Left renal cortex interstitium (tissue), 4 donors: ENCODE measurements around the gene GSTM3. TPM values are rescaled to one million over a fixed set of nuclear protein-coding genes. Genes with fewer than 3 reads are reported as not detected.
"Not testable (repeated sequence)": the region's sequence is repeated elsewhere in the genome, so short reads cannot be mapped to it uniquely, and the experiment has no call there.

Experiments used
- DNase-seq, 4 donors: peaks; one replicate each; pipeline ENCODE4 v3.0.0-alpha.2; 2013; ENCODE audit warnings: low read depth in 4 of 4, low spot score in 2 of 4, missing footprints in 1 of 4
- polyA plus RNA-seq, 4 donors: library from polyadenylated mRNA; unstranded; fragments of 120-200 nt; gene quantifications; one replicate each; pipeline ENCODE4 v1.2.1, GENCODE V29; 2013; ENCODE audit not compliant: insufficient read length in 4 of 4

GSTM3 gene
- polyA plus RNA-seq, 4 donors, result 201 to 268 (median 237) TPM

DNA sequence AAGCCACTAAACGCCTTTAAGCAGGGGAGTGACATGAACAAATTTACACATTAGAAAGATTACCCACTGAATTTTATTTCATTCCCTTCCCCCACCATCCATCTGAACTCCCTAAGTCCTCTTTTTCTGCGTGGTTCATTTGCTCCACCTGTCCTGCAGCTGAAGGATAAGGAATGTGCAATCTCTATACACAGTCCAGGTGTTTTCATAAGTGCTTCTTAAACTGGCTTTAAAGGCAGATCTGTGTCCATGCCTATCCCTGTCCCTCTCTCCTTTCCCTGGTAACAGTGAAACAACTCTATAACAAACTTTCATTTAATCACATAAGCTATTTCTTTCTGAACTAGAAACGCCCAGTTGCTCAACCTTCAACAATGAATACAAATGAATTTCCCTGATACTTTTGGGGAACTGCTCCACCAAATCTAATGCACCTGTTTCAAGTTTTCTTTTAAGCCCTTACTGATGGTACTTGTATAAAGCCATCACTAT is 8.4 kb downstream of the GSTM3 start:
- no peak for DNase-seq

DNA sequence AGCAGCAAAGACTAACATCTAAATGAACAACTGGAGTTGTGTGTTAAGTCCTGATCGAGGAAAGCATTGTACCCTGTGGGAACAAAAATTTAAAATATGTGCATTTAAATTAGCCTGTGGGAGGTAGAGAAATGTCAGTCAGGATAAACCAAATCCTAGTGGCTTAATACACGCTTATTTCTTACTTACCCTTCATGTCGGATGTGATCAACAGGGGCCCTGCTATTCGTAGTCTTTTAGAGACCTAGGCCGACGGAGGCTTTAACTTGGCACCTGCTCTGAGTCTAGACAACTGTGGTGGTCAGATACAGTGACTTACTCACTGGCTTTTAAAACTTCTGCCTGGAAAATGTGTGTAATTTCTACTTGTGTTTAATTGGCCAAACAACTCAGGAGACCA is 10.2 kb downstream of the GSTM3 start:
- DNase-seq, result no peak

DNA sequence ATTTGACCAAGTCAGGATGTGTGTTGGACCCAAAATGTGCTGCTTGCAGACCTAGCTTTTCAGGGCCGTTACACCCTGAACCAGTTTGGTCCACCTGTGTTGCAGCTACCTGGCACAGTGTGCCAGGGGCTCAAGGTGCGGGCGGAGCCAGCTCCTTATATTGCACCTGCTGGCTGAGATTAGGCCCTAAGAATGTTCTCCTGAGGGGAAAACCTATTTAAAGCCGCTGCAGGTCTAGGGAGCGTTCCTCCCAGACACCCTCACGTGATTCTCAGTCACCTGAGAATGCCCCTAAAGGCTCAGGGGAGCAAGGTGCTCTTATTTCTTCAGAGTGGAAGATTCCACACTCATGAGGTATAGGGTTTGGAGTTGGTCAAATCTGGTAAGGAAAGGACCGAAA is 12.0 kb downstream of the GSTM3 start:
- no peak for DNase-seq

DNA sequence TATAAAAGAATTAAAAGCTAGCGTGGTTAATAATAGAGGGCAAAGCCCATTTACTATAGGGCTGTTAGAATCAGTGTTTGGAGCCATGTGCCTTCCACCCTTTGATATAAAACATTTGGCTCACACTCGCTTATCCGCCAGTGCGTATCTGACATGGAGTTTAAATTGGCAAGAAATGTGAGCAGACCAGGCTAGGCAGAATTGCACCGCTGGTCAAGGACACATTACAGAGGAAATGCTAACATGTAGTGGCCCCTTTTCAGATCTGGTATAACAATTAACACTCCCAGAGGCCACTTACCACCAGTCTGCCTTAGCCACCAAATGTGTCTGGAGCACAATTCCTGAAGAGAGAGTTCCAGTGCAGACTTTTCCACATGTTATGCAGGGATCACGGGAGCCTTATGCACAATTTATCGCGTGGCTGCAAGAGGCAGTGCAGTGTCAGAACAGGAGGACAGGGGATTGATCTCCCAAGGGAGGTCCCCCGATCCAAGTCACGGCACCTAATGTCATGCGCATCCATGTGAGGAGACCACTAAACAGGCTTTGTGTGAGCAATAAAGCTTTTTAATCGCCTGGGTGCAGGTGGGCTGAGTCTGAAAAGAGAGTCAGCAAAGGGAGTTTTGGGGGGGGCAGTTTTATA is 14.0 kb downstream of the GSTM3 start:
- DNase-seq, result no peak

DNA sequence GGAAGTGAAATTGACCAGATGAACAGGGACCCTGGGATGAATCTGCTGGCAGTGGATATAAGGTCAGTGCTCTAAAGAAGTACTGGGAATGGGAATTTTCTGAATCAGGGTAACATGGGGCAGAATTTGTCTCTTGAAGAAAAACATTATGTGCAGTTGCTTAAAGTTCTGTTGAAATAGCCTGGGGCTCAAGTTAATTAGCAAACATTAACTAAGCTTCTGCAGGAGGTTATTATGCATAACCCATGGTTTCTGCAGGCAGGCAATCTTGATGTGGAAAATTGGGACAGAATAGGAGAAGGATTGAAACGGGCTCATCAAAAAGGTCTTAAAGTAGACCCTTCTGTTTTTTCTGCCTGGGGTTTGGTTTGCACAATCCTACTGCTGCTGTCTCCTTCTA is 14.8 kb downstream of the GSTM3 start:
- DNase-seq, result no peak

DNA sequence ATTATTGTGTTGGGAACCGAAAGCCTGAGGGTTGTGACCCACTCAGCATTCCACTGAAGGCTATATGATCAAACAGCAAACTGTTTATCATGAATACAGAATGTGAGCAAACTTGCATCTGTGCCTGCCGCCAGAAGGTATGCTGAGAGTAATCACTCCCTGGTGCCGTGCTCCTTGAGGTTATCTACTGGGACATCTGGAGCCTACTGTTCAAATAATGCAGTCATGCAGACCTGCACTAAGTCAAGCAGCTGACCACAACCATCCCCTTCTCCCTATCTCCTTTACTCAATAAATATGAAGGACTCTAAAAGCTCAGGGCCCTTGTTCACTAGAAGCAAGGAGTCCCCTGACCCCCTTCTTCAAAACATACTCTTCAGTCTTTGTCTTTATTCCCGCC is 15.3 kb downstream of the GSTM3 start:
- DNase-seq, result no peak

DNA sequence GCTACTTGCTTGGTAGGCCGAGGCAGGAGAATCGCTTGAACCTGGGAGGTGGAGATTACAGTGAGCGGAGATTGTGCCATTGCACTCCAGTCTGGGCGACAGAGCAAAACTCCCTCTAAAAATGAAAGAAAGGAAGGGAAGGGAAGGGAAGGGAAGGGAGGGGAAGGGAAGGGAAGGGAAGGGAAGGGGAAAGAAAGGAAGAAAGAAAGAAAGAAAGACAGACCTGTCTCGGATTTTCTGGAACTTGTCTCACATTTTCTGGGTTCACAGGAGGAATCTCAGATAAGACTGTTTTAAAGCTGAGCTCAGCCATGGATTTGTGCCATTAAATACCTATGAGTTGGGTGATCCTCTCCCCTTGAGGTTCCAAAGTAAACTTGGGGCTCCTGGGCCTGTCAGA is 15.9 kb downstream of the GSTM3 start:
- DNase-seq, result no peak

DNA sequence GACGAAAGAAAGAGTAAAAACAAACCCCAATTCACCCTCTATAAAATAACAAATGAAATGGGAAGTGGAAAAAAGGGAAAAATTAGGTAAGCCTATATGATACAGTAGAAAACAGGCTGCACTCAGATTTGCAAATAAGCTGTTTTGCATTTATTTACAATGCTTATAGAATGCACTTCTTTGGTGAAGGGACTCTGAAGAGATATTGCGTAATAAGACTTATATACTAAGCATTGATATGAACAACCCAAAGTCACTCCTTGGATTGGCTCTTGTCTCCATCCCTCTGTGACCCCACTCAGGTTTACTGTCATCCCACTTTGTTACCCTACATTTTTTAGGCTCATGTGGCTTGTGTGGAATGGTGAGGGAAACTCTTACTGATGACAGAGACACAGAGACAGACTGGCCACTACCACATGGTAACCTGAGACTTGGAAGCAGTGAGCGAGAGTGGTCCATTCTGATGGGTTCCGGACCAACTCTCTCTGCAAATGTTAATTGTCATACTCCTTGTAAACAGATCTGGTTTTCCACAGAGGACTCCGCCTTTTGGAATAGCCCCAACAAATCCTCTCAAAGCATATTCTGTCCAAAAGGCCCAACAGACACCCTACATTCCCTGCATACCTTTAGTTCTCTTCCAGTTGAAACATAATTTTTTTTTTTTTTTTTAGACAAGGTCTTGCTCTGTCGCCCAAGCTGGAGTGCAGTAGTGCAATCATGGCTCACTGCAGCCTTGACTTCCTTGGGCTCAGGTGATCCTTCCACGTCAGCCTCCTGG is 17.7 kb downstream of the GSTM3 start:
- DNase-seq, result no peak

DNA sequence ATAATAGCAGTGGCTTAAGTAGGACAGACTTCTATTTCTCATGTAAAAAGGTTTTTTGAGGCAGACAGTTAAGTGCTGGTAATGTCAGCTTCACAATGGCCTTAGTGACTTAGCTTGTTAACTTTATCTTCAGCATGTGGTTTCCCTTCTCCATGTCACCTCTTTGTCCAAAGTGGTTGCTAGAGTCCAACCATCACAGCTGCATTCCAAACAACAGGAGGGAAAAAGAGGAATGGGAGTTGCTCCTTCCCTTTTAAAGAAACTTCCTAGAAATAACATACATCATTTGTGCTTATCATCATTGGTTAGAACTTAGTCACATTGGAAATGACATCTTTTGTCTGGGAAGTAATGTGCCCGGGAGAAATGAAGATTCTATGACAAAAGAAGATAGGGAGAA is 18.9 kb downstream of the GSTM3 start:
- DNase-seq, result no peak

DNA sequence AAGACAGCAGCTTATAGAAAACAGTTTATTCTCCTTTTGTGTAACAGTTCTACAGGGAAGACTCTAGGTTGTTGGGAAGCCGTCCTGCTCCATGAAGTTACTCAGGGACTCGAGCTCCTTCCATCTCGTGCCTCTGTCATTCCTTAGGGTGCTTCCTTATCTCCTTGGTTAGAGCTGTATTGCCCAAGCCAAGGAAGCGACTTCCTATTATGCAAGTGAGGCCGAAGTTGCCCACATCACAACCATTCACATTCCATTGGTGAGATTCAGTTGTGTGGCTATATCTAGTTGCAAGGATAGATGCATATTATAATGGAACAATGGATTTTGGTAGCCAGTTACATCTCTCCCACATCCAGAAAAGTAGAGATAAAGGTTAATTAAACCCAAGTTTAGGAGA is 19.8 kb downstream of the GSTM3 start:
- no peak for DNase-seq

DNA sequence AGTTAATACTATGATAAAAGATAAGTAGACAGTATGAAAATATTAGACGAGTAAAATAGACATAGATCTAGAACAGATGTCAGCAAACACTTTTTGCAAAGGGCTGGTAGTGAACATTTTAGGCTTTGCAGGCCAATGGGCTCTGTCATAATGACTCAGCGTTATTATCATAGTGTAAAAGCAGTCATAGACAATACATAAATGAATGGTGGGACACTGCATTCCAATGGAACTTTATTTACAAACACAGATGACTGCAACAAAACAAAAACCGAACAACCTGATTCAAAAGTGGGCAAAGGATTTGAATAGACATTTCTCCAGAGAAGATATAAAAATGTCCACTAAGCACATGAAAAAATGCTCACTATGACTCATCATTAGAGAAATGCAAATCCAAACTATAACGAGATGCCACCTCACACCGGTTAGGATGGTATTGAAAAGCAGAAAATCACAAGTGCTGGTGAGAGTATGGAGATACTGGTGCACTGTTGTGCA is 21.5 kb downstream of the GSTM3 start:
- no peak for DNase-seq

DNA sequence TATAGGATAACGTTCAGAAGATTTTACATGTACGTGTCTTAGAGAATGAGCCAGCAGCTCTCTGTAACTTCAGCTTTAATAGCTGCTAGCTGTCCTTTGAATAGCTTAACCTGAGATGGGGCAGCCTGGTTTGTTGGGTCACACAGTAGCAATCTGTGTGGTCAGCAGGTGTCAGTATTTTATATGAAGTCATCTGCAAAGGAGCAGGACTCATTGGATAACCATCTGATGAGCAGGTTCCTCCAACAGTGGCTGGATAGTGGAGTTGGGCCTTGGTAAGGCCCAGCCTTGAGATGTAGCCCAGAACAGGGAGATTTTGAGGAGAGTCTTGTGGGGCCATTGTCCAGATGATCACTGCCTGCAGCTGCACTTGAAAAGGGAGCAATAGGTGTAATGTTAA is 22.3 kb downstream of the GSTM3 start:
- no peak for DNase-seq

DNA sequence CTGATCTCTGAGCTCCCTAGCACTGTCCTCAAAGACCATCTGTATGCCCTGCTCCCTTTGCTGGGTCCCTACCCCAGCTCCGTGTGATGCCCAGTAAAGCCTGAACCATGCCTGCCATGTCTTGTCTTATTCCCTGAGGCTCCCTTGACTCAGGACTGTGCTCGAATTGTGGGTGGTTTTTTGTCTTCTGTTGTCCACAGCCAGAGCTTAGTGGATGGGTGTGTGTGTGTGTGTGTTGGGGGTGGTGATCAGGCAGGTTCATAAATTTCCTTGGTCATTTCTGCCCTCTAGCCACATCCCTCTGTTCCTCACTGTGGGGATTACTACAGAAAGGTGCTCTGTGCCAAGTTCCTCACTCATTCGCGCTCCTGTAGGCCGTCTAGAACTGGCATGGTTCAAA is 23.1 kb downstream of the GSTM3 start:
- DNase-seq, result no peak

DNA sequence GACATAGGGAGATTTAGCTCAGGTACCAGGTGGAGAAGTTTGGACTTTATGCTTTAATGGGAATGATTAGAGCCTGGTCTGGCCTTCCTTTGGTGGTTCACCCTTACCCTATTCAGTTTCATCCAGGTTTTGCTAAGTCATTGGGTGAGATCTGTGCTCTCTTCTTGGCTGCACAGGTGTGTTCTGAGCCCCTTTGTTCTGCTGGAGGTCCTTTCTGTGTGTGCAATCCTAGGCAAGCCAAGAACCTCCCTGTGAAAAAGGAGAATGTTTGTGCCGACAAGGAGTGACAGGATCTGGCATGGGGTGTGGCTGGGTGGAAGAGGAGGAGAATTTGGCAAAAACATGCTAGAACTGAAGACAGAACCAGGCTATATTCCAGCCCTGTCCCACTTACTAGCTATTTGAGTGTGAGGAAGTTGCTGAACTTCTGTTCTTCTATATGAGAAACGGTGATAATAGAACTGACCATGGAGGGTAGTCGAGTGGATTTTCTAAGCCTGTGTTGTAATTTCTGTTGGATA is 24.2 kb downstream of the GSTM3 start:
- no peak for DNase-seq

DNA sequence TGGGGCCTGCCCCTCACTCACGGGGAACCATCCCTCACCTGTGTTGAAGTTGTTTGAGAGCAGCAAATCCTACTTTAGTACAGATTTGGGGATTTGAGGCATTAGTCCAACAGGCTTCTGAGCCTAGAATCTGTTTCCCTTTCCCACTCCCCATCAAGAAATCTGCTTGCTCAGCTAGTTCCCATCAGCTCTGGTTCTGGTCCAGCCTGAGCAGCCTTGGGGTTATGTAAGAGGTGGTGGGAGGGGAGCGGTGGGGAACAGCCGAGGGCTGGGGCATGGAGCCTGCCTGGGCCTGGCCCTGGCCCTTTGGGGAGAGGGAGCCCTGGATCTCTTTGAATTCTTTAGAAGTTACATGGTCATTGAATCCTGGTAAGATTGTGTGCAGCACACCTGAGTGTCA is 24.7 kb downstream of the GSTM3 start:
- no peak for DNase-seq

DNA sequence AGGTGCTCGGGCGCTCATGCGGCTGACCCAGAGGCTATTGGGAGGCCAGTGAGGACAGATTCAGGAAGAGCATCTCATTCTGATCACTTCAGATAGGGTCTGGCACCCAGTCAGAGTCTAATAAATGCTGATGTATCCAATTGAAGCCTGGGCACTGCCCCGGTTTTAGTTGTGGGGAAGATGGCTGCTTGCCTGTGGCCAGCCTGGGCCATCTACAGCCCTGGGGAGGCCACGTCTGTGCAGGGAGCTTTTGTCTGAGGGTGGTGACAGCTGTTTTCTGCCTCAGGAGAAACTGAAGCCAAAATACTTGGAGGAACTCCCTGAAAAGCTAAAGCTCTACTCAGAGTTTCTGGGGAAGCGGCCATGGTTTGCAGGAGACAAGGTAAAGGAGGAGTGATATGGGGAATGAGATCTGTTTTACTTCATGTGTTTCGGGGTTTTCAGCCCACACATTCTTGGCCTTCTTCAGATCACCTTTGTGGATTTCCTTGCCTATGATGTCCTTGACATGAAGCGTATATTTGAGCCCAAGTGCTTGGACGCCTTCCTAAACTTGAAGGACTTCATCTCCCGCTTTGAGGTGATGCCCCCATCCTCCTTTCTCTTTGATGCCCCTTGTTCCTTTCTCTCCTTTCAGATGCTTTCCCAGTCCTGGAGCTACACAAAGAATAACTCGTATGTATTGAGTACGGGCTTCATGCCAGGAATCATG is 26.0 kb downstream of the GSTM3 start:
- DNase-seq, result no peak

DNA sequence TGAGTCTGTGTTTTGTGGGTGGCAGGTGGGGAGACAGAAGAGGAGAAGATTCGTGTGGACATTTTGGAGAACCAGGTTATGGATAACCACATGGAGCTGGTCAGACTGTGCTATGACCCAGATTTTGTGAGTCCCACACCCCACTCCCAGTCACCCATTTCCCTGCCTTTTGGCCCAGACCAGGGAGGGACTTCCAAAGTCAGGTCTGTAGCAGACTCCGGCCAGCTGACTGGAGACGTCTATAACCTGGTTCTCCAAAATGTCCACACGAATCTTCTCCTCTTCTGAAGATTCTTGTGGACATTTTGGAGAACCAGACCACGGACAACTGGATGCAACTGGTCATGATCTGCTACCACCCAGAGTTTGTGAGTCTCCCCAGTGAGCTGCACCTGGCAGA is 27.2 kb downstream of the GSTM3 start:
- DNase-seq, result no peak

DNA sequence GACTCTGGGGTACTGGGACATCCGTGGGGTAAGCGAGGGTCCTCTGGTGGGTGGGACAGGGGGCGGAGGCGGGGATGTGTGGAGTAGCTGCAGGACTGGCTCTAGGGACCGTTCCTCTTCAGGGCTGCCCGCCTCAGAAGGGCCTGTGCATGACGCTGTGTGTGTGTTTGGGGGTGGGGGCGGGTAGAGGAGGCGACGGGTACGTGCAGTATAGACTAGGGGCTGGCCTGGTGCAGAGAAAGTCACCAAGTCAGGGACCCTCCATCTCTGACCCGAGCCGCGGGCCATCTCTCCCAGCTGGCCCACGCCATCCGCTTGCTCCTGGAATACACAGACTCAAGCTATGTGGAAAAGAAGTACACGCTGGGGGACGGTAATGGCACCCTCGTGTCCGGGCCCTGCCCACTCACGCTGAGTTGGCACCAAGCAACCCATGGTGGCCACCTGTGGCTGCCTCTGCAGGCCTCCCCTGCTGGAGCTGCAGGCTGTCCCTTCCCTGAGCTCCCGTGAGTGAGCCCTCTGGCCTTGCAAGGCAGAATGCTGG is 28.4 kb downstream of the GSTM3 start:
- DNase-seq, result no peak

DNA sequence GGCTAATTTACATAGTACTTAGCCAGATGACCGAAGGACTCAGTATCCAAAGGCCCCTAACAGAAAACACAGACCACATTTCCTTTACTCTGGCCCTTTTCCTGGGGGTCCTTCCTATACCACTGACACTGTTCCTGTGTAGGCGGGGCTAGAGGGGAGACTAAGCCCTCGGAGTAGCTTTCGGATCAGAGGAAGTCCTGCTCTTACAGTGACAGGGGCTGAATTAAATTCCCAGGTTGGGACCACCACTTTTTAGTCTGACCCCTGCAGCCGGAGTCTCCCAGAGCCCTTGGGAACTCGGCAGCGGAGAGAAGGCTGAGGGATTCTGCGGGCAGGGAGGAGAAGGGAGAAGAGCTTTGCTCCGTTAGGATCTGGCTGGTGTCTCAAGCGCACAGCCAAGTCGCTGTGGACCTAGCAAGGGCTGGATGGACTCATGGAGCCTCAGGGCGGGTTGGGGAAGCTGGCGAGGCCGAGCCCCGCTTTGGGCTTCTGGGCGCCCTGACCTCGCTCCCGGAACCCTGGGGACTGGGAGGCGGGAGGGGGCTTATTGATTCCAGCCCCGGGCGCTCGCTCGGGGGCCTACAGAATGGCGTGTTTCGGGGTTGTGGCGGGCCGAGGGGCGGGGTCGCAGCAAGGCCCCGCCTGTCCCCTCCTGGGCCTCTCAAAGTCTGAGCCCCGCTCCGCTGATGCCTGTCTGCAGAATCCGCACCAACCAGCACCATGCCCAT is 29.1 kb downstream of the GSTM3 start, which contains the start of gene GSTM5:
GSTM5 (plus strand) TSS at position 659 of the 728 bp plus-strand sequence; CDS start at position 721, 62 bp downstream.
- peak in 1 of 4 donors; percentile 15 for DNase-seq

DNA sequence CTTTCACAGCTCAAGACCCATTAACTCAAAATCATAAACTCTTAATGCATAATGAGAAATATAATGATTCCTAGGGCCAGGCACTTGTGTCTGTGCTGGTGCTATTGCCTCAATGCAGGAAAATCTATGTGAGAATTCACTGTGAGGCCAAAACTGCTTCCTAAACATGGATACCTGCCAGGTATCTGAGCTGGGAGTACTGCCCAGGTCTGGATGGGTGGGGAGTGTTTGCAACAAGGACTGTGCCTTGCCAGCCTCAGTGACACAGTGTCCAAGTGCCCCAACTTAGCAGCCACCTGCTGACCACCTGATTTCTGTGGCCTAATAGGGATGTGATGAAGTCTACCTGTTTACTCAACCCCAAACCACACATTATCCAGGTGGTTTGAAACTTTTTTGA is 31.0 kb downstream of the GSTM3 start:
- DNase-seq, result not testable (repeated sequence)
